Dedifferentiated amniotic fluid mesenchymal stem cell (primary cell): ENCODE measurements around the gene SIM1.
"Not testable (repeated sequence)": the region's sequence is repeated elsewhere in the genome, so short reads cannot be mapped to it uniquely, and the experiment has no call there.

ENCODE experiments used
- DNase-seq: peaks from one replicate; pipeline ENCODE4 v3.0.0-alpha.2; 2016; ENCODE audit errors: extremely low spot score

Gene SIM1

DNA sequence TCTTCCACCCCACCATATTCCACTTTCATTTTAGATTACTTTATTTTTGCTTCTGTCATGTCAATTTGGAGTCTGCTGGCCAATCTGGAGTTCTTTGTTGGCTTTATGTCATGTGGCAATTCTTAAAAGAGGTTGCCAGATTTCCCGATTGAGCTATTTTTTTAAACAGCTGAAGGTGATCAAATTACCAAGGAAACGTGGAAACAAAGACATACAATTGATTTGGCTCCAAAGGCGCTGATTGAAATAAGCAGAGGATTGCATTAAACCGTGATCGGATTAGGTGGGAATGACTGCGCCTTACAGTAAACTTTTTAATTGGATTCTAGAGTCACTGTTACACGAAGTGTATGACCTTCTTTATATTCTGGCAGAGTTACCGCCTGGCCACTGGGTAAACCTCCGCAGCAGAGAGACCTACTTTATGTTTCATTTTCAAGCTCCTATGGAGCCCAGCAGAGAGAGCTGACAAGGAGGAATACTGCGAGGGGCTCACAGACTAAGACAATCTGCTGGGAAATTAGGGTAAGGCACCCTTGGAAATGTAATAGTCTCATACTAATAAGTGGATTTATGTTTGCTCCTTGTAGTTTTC is 37.9 kb downstream of the SIM1 start:
- no peak for DNase-seq

DNA sequence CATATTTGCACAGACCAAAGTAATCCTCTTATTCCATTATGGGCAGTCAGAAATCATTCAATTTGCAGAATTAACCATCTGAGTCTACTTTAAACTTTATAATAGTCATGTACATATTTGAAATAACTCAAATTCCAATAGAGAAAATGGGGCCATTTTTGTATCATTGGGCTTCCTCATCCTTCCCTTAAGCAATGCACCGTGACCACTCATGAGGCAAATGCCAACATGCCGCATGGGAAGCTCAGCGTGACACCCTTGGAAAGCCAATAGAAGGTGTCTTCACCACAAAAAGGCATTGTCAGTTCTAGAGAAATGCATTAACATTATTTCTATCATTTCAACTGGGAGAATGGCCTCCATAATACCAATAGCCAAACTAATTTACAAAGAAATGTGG is 38.5 kb downstream of the SIM1 start:
- DNase-seq, result no peak

DNA sequence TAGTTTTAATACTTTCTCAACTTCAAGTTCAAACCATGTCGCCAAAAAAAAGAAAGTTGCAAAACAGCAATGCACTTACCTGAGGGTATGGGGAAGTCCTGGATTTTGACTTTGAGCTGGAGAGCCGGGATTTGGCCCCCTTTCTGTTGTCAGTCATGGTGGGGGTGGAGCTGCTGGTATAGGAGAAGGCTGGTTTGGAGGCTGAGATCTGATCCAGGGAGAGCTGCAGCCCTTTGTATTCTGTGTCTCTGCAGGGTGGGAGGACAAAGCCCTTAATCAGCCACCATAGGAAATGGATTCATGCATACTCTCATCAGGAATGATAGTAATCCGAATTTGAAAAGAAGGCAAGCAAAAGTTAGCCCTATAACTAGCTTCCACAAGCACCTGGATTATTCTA is 44.0 kb downstream of the SIM1 start:
- DNase-seq, result no peak

DNA sequence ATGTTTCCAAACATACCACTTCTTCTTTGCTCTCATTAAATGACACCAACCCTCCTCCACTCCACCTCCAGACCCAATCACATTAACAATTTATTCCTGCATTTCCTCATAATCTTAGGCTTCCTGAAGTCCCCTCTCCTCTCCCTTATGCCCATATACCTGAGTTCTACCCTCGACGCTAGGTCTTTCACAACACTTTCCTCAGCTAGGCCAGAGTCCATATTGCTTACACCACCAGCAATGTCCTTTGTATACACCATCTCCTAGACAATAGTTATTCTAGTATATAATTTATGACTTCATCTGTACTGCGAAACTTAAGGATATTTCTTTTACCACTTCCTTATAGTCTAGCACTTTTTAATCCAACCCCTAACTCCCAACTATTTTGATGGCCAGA is 47.7 kb downstream of the SIM1 start:
- no peak for DNase-seq

DNA sequence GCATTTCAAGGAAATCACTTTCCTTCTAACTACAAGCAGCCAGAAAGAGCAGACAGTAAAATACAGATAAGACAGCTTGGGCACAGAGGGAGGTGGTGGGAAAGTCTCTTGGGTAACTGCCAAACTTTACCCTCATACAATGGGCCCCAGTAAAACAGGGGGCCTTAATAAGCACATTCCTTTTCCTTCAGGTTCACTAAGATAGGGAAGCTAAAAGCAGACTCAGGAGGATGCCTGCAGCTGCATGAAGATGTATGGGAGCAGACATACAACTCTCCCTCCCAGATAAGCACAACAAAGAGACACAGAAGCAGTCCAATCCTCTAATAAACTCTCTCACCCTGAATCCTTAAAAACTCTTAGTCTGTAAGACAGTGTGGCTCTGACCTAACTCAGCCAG is 49.0 kb downstream of the SIM1 start:
- DNase-seq, result no peak

DNA sequence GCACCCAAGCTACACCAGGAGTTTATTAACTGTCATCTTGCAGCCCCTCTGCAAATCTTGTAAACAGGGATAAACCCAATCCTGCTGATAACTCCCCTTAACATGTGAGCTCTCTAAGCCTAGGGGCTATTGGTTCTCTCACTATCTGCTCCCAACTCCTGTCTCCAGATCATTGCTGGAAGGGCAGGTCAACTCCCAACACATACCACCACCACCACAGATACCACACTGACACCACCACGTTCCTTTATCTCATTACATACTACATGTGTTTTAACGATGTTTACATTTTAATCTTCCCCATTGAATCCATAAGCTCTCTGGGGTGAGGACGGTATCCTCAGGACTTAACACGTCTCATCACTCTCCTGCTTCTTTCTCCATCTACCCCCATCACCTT is 51.8 kb downstream of the SIM1 start:
- DNase-seq, result no peak

DNA sequence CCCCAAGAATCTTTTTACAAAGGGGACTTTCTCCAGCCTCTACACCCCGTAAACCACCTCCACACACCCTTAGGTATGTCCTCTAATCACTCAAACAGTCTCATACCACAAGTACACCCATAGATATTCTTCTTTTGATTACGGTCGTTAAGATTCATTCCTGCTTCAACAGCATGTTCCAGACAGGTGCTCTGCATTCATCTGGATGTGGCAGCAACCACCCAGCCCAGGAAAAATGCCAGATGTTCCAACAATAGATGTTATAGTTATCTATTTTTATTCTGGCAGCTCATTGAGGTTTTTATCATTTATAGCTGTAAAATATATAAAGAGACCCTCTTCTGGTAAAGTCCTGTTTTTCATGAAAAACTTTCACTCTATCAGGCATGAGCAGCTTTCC is 60.7 kb downstream of the SIM1 start:
- no peak for DNase-seq

DNA sequence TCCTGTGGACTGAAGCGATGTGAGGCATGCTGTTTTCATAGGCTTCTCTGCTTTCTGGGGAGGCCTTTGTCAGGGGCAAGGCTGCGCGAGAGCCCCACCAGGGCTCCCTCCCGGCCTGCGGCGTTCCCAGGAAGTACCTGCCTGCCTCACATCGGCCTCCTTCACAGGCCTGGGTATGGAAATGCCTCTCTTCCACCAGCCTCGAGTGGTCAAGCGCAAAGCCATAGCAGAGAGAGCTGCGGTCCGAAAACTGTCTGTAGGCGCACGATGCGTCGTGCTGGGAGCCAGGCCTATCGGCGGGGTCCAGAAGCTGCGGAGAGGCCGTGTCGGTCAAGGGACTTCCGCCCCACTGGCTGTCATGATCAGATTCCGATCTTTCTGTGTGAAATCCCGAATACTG is 71.2 kb downstream of the SIM1 start:
- no peak for DNase-seq

DNA sequence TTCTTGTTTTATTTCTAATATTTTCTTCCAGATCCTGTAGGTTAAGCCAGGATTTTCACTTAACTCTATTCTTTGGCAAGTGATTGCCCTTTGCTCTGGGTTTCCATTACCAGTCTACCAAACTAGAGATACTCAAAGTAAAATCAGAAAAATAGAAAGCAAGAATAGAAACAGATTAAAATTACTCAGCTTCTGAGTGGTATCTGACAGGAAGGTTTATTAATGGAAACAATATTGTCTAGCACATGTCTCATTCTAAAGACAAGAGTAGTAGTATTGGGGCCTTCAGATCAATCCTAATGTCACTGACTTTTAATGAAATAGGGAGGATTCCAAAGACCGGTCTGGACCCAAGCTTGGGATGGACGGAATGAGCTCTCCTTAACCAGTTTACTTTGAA is 72.3 kb downstream of the SIM1 start:
- DNase-seq, result no peak

DNA sequence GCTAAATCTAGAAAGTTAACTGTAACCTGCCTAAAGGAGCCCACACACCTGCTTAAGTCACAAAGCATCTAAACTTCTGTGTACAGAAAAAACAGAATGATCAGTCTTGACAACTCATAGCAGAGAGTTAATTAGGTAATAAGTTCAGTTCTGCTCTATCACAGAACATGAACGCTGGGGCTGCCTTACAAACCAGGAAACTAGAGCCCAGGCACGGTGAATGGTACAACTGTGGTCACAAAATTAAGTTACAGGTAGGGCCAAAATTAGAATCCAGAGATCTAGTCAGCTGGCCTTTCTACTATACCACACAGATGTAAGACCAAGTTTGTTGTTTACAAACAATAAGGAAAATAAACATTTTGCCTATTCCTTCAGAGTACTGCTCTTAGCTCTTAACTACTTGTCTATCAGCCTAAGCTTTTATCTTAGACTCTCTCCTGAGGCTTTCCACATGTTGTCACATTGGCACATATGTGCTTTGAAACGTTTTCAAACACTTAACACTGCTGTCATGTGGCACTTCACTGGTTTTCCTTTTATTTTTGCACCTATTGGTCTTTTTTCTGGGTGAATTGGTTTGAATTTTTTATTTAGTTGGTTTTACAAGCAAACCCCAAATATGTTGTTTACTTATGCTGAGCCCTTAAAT is 75.7 kb downstream of the SIM1 start:
- no peak for DNase-seq

DNA sequence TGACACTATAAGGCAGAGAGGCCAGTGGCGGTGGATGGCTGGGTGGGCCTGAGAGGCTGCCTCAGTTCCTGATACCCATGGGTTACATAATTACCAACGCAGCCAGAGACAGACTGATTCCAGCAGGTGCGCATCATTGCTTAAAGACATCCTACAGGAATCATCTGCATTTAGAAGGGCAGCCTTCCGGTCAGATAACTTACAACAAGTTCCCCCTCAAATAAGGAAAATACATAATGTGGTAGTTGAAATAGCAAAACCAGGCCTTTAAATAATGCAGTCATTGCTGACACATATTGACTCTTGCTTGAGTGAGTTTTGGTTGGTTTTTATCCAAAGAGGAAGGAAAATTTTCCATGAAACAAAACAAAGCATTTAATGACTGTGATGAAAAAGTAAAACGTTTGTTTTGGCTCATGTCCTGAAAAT is 81.9 kb downstream of the SIM1 start:
- no peak for DNase-seq

DNA sequence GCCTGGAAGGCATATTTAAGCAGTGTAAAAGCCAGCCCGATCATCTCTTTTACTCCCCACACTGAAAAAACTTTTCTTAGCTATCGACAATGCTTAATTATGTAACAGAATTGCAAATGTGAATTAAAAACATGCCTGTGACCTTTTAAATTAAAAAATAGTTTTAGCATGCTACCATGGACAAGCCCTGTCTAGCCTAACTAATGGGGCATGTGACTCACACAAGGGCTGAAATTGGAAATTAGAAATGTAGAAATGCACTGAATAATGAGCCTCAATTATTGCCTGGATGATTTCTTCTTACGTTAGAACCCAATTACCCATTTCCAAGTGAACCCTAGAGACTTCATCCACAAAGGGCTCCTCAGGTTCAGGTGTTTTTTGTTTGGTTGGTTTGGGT is 82.7 kb downstream of the SIM1 start:
- no peak for DNase-seq

DNA sequence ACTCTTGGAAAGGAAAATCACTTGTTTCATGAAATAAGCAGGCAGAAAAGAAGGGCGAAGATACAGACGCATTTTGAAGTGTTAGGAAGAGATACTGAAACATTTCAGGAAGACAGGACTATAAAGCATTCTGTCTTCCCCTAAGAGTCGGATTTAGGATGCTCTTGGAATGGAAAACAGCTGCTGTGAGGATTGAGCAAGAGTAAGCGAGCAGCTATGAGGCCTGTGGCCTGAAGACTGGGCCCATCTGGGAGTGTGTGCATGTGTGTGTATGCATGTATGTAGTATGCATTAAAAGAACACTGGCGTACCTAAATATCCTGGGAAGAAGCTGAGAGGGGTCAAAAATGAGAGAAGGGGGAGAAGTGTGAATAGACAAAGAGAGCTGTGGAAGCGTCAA is 83.6 kb downstream of the SIM1 start:
- DNase-seq, result no peak

DNA sequence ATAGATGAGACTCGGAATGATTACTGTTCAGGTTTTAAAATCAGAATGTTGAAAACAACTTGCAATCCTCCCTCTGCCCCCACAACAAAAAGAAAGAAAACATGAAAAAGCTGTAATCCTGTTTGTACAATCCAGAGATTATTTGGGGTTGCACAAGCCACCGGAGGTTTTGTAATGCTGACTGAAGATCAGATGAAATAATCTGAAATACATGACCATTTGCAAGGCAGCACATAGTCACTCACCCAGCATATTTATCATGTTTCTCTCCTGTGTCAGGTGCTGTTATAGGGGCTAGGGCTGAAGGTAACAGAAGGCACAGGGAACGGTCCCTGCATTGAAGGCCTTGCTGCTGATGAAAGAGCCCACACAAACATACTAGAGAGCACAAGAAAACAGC is 85.3 kb downstream of the SIM1 start:
- no peak for DNase-seq

DNA sequence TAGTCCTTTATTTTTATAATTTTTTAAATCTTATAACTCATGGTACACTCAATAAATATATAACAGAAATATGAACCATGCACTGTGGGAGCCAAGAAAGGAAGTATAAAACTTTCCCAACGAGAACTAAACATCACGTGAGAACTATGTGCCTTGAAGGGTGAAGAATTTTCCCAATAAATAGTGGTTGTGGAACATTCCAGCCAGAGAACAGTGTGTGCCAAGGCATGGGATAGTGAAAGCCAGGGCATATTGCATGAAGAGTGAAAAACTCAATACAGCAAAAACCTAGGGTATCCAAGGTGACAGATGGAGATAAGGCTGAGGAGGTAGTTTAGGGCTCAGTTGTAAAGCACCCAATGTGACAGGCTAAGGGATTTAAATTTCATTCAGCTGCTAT is 86.1 kb downstream of the SIM1 start:
- DNase-seq, result no peak

DNA sequence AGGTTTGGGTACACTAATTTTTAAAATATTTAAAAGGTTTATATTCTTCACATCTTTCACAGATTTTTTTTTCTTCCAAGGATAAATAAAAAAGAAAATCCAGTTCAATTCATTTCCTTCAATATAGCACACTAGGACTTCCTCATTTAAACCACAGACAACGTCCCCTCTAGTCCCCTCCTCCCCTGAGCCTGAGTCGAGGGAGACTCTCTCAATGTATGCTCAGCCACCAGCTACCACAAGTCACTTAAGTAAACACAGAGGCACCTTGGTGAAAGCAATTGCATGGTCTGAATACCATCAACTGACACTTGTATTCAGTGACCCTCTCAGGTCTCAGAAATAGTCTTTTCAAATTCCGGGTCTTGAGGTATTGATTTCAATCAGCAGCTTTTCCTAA is 88.6 kb downstream of the SIM1 start:
- no peak for DNase-seq

DNA sequence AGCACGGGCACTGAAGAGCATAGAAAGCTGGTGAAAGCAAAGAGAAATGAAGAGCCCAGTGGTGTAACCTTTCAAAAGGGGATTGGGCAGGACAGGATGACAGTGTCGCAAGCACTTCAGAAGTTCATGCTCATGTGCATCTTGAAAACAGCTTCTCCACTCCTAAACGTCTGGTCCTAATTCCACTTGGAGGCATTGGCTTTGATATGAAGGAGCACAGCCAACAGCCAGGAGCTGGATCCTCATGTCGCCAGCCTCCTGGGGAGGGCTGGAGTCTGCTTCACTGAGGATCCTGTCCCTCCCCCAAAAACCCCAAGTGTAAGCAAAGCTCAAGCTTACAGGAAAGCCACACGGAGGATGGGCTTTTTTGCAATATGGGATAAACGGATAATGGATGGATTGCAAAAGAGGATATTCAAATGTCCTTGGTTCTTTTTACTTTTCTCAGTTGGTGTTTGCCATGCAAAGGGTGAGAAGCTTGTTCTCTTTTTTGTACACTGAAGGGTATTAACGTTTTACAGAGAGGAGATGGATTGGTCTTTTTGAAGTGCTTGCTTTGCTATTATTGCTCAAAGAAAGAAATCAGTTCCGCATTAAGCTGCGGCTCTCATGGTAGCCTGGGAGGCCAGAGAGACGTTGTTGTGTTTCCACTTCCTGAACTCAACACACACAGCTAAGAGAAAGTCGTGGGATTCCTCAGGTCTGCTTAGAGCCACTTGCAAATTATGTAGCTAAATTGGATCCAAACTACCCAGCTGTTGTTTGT is 92.2 kb downstream of the SIM1 start:
- DNase-seq, result no peak

DNA sequence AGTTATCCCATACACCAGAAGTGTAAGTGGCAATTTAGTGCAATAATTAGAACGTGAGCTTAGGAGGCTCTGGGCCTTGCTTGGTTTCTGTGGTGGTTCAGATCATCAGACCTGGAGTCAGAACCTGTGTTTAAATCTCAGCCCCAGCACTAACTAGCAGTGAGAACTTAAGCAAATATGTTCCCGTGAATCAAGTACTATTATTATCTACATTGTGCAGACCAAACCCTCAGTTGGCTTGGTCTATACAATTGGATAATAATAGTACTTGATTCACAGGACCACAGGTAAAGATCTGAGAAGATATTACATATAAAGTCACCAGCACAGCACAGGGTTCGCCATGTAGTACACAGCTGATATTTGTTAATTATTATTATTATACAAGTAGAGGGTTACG is 93.1 kb downstream of the SIM1 start:
- DNase-seq, result no peak

DNA sequence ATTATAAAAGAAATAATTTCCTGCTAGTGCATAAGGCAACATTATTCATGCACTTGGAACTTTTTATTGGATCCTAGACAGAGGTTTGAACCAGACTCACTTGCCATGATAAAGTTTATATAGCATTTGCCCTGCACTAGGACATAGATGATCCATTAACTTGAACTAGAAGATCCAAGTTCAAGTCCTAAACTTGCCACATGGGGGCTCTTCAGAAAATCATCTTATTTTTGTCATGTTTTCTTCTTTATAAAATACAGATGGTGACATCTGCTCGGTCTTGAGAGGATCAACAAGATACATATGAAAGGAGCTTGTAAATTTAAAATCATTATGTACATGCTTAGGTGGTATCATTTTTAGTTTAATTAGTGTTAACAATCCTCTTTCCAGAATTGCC is 94.5 kb downstream of the SIM1 start:
- no peak for DNase-seq

DNA sequence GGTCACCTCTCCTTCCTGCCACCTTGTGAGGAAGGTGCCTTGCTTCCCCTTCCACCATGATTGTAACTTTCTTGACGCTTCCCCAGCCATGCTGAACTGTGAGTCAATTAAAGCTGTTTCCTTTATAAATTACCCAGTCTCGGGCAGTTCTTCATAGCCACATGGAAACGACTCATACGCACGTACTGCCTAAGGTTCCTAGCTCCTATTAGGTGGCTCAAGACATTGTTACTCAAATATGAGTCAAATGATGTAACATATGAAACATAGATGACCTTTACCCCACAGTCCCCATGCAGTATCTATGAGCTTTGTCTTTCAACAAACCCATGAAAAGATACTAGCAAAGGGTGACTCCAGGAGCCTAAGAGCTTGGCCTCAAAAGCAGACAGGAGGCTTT is 98.3 kb downstream of the SIM1 start:
- no peak for DNase-seq

DNA sequence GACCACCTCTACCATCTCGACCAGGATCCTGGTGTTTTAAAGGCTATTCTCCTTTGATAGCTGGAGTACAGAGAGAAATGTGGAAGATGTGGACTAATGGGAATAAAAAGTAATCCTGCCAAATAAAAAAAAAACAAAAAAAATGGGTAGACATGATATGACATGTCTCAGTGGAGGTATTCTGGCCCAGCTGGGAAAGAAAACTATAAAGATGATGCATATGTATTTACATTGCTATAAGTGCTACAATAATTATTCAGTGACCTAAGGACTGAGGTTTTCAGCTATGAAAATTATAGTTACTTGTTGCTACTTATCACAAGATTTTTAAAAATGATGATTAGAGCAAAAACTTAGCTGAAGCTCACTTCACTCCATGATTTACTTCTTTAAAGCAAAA is 101.1 kb downstream of the SIM1 start:
- no peak for DNase-seq

DNA sequence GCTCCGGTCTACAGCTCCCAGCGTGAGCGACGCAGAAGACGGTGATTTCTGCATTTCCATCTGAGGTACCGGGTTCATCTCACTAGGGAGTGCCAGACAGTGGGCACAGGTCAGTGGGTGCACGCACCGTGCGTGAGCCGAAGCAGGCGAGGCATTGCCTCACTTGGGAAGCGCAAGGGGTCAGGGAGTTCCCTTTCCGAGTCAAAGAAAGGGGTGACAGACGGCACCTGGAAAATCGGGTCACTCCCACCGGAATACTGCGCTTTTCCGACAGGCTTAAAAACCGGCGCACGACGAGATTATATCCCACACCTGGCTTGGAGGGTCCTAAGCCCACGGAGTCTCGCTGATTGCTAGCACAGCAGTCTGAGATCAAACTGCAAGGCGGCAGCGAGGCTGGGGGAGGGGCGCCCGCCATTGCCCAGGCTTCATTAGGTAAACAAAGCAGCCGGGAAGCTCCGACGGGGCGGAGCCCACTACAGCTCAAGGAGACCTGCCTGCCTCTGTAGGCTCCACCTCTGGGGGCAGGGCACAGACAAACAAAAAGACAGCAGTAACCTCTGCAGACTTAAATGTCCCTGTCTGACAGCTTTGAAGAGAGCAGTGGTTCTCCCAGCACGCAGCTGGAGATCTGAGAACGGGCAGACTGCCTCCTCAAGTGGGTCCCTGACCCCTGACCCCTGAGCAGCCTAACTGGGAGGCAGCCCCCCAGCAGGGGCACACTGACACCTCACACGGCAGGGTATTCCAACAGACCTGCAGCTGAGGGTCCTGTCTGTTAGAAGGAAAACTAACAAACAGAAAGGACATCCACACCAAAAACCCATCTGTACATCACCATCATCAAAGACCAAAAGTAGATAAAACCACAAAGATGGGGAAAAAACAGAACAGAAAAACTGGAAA is 109.7 kb downstream of the SIM1 start:
- not testable (repeated sequence) for DNase-seq
